Measurements from ENCODE around the gene AHCYL1. TPM values are rescaled to one million over a fixed set of nuclear protein-coding genes. Genes with fewer than 3 reads are reported as not detected.

The AHCYL1 gene
- total and polyA plus RNA-seq, 4 donors, result 24.9 to 40.7 (median 30.3) TPM

DNA sequence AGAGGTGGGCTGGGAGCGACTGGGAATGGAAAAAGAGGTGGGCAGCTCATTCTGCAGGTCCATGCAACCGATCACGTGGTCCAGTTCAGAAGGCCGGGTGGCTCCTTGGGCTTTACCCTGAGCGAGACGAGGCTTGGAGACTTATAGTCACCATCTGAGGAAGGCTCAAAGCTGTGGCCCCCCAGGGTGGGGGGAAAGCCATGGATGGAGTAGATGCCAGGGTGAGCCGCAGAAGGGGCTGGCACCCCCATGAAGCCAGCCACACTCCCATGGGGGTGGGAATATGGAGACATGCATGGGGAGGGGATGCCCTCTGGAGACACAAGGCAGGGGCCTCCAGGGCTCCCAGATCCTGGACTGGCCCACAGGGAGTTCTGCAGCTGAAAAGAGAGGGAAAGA, 76.1 kb downstream of the AHCYL1 start:
- peaks cover 0 to 27% (median 17%) of the 10 kb centered on the region in 4 donors for H3K36me3 ChIP-seq (ENCODE audit: control insufficient read depth in 4 of 4, insufficient read depth in 3 of 4, low read depth in 1 of 4, low read length in 3 of 4)
- WGBS, result 96% methylated on average over 7 of the region's 7 CpGs

GRCh38 chr1:110061341-110061740, 76.8 kb downstream of the AHCYL1 start:
- Histone ChIP-seq H3K27ac (ENCODE audit: low read depth in 1 of 2, low read length in 2 of 2) (no peak overlapping the region), H3K9me3 (ENCODE audit: control insufficient read depth in 4 of 4, low read length in 3 of 4) (no peaks in the 10 kb centered on the region), H3K36me3 (ENCODE audit: control insufficient read depth in 4 of 4, insufficient read depth in 3 of 4, low read depth in 1 of 4, low read length in 3 of 4) (peaks cover 0 to 20% (median 12%) of the 10 kb centered on the region in 4 donors), H3K4me3 (ENCODE audit: low read depth in 1 of 3, low read length in 3 of 3) (no peak overlapping the region), H3K27me3 (ENCODE audit: control insufficient read depth in 4 of 4, insufficient read depth in 4 of 4, low read length in 3 of 4) (no peaks in the 10 kb centered on the region), H3K9ac (ENCODE audit: low read depth in 1 of 2, low read length in 2 of 2) (no peak overlapping the region), H3K4me1 (ENCODE audit: control insufficient read depth in 4 of 4, insufficient read depth in 4 of 4, low read length in 3 of 4) (no peaks in the 10 kb centered on the region)
- WGBS, result 97% methylated on average over 10 of the region's 10 CpGs
- no peak for DNase-seq (ENCODE audit: low spot score)
- TF ChIP-seq HNF4A (conservative IDR thresholded peaks at IDR 0.05), result no peak
- TF ChIP-seq RXRA (IDR thresholded peaks at IDR 0.05), result no peak
- no peak for TF ChIP-seq TAF1 (conservative IDR thresholded peaks at IDR 0.05)
- no peak for TF ChIP-seq RAD21 (IDR thresholded peaks at IDR 0.05)
- TF ChIP-seq, protein P1, sequence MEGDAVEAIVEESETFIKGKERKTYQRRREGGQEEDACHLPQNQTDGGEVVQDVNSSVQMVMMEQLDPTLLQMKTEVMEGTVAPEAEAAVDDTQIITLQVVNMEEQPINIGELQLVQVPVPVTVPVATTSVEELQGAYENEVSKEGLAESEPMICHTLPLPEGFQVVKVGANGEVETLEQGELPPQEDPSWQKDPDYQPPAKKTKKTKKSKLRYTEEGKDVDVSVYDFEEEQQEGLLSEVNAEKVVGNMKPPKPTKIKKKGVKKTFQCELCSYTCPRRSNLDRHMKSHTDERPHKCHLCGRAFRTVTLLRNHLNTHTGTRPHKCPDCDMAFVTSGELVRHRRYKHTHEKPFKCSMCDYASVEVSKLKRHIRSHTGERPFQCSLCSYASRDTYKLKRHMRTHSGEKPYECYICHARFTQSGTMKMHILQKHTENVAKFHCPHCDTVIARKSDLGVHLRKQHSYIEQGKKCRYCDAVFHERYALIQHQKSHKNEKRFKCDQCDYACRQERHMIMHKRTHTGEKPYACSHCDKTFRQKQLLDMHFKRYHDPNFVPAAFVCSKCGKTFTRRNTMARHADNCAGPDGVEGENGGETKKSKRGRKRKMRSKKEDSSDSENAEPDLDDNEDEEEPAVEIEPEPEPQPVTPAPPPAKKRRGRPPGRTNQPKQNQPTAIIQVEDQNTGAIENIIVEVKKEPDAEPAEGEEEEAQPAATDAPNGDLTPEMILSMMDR (IDR thresholded peaks at IDR 0.05; ENCODE audit: low read depth, low read length, missing input control), result no peak
- TF ChIP-seq, protein P2, sequence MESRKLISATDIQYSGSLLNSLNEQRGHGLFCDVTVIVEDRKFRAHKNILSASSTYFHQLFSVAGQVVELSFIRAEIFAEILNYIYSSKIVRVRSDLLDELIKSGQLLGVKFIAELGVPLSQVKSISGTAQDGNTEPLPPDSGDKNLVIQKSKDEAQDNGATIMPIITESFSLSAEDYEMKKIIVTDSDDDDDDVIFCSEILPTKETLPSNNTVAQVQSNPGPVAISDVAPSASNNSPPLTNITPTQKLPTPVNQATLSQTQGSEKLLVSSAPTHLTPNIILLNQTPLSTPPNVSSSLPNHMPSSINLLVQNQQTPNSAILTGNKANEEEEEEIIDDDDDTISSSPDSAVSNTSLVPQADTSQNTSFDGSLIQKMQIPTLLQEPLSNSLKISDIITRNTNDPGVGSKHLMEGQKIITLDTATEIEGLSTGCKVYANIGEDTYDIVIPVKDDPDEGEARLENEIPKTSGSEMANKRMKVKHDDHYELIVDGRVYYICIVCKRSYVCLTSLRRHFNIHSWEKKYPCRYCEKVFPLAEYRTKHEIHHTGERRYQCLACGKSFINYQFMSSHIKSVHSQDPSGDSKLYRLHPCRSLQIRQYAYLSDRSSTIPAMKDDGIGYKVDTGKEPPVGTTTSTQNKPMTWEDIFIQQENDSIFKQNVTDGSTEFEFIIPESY (IDR thresholded peaks at IDR 0.05), result no peak
- no peak for TF ChIP-seq MAX (IDR thresholded peaks at IDR 0.05)
- no peak for TF ChIP-seq REST (IDR thresholded peaks at IDR 0.05)
- no peak for TF ChIP-seq JUND (IDR thresholded peaks at IDR 0.05)
- TF ChIP-seq FOXA2 (IDR thresholded peaks at IDR 0.05), result no peak
- no peak for TF ChIP-seq ATF3 (IDR thresholded peaks at IDR 0.05)

More for the DNA sequence above, 76.1 kb downstream of the AHCYL1 start:
- TF ChIP-seq JUND (IDR thresholded peaks at IDR 0.05), result no peak
- TF ChIP-seq, protein P2 (IDR thresholded peaks at IDR 0.05), result no peak
- no peak for TF ChIP-seq HNF4A (conservative IDR thresholded peaks at IDR 0.05)
- no peak for TF ChIP-seq MAX (IDR thresholded peaks at IDR 0.05)
- no peak for TF ChIP-seq RXRA (IDR thresholded peaks at IDR 0.05)
- TF ChIP-seq SP1 (IDR thresholded peaks at IDR 0.05), result no peak
- TF ChIP-seq TAF1 (conservative IDR thresholded peaks at IDR 0.05), result no peak
- TF ChIP-seq YY1 (IDR thresholded peaks at IDR 0.05), result no peak
- no peak for TF ChIP-seq ATF3 (IDR thresholded peaks at IDR 0.05)
- TF ChIP-seq EGR1 (IDR thresholded peaks at IDR 0.05; ENCODE audit: low read depth in 2 of 2), result no peak
- no peak for TF ChIP-seq HNF4G (IDR thresholded peaks at IDR 0.05)
- no peak for TF ChIP-seq RAD21 (IDR thresholded peaks at IDR 0.05)
- TF ChIP-seq, protein P1 (IDR thresholded peaks at IDR 0.05; ENCODE audit: low read depth, low read length, missing input control), result no peak
- Histone ChIP-seq H3K4me1 (ENCODE audit: control insufficient read depth in 4 of 4, insufficient read depth in 4 of 4, low read length in 3 of 4) (peaks cover 0 to under 1% (median 0%) of the 10 kb centered on the region in 4 donors), H3K27me3 (ENCODE audit: control insufficient read depth in 4 of 4, insufficient read depth in 4 of 4, low read length in 3 of 4) (no peaks in the 10 kb centered on the region), H3K27ac (ENCODE audit: low read depth in 1 of 2, low read length in 2 of 2) (no peak overlapping the region), H3K9me3 (ENCODE audit: control insufficient read depth in 4 of 4, low read length in 3 of 4) (no peaks in the 10 kb centered on the region), H3K4me3 (ENCODE audit: low read depth in 1 of 3, low read length in 3 of 3) (no peak overlapping the region), H3K9ac (ENCODE audit: low read depth in 1 of 2, low read length in 2 of 2) (no peak overlapping the region)
- DNase-seq (ENCODE audit: low spot score), result no peak
